HG02759 (cell line): ENCODE results near the gene MINDY3.

Source experiments
- ATAC-seq: cut with Tn5 transposase; IDR thresholded peaks from one replicate; pipeline ENCODE4 v1.9.1; 2021; ENCODE audit warnings: mild to moderate bottlenecking, moderate library complexity; ENCODE audit not compliant: unreplicated experiment

MINDY3 gene

DNA sequence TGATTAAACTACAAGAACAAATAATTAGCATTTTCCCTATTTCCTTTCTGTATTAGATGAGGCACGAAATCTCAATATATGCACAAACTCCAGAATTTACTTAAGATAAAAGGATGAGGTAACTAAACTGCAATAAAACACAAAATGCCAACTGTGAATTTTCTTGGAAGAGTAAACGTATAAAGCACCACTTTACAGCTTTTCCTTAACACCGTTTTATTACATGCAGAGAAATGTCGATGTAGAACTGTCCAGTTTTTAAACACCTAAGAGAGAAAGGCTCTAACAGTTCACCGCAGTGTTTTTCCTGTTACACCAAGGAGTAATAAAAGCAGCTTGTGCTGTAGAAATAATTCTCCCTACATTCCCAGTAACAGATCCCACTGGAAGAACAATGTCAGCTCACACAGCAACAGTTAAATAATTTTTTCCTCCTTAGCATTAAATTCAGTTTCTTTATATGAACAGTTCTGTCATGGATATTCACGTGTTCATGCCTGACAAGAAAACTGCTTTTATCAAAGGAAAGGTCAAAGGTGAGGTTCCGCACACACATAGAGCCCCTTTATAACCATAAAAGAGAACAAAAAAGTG is 52.0 kb downstream of the MINDY3 start:
- no peak for ATAC-seq

DNA sequence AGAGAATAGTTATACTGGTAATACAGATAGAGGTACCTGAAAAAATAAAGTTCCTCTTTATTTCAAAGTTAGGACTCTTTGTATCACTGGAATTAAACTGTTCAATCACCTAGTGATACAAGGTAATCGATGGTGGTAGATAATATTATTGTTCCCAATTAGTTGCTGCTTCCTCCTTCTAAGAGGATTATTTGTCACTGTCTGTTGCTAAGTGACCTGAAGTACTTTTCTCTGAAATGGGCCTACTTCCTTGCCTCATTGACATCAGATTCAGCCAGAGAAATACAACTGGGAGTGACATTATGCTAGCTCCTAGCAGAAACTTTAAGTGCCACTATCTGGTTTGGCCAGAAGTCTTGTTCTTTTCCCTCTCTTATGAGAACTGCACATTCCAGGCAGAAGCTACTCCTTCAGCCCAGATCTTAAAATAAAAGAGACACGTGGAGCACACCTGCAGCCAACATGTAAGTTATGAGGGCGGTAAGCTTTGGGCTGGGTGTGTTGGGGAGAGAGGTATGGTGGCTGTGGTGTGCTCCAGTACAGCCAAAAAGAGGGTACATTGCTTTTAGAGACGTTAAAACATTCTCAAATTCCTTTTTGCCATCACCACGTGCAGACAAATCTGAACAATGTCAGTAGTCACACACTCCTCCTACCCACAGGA is 54.8 kb downstream of the MINDY3 start:
- ATAC-seq = no peak

DNA sequence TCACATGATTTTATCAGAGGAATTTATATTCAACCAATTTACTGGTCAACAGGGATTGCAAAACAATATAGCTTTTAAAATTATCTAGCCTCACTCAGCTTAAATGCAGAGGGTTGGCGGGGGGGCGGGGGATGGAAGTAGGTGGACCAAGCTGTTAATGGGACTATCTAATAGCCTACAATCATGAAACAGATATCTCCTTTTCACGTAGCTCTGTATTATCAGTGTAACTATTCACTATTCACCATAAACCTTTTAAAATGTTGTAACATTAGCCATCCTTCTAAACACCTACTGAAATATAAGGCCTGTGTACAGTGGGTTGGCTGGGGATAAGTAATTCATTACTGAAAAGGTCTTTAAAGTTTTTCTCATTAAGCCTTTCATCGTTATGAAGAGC is 56.2 kb downstream of the MINDY3 start:
- no peak for ATAC-seq

DNA sequence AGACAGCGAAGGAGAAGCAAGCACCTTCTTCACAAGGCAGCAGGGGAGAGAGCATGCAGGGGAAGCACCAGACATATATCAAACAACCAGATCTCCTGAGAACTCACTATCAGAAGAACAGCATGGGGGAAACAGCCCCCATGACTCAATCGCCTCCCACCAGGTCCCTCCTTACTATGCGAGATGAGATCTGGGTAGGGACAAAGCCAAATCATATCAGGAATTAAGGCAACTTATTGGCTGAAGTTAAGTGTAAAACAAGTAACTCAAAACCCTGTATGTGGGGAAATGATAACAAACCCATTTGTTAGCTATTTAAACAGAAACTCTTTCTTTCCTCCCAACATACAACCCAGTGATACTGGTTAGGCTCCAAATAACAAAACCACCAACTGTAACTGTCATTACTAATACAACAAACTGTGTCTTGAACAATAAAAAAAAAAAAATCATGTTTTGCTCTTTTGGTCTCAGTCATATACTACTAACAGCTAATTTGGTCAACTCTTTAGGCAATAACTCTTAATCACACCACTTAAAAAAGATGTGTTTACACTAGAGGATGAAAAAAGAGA is 57.8 kb downstream of the MINDY3 start:
- no peak for ATAC-seq

DNA sequence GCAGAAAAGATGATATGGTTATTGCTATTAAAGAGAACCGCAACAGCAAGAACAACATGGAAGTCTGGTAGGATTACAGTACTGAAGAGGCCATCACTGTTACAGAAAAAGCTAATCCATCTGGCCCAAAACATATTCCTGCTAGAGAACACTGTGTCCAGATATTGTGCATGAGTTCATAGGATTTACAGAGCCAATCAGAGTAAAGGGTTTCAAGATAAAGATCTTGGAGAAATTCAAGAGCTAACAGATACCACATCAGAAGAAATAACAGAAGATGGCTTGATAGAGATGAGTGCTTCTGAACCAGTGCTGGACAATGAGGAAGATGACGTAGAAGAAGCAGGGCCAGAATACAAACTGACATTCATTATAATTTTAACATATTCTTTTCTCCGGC is 58.7 kb downstream of the MINDY3 start:
- ATAC-seq = no peak

DNA sequence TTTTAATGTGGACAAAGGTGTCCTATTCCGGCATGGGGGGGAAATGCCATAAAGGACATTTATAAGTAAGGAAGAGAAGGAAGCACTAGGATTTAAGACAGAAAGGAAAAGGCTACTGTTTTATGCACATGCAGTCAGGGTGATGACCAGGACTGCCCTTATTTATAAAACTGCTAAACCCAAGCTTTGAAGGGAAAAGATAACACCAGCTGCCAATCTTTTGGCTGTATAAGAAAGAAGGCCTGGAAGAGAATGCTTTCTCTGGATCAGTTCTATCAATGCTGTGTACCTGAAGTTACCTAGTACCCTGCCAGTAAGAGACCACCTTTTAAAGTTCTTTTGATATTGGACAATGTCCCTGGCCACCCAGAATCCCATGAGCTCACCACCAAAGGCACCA is 59.2 kb downstream of the MINDY3 start:
- ATAC-seq = no peak

DNA sequence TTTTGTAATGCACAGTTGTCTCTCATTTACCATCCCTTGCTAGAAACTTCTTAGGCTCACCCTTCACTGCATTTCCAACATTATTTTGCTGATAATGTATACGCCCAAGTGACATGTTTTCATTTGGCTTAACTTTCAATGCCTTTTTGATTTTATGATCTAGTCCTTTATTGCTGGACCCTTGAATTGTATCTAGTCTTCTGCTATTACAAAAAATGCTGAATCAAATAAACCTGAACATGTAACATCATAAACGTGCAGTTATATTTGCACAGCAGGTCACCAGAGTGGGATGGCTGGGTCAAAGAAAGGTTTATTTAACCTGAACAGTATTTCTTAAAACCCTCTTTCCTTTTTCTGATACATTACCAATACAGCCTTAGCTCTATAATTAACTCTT is 63.0 kb downstream of the MINDY3 start:
- no peak for ATAC-seq

DNA sequence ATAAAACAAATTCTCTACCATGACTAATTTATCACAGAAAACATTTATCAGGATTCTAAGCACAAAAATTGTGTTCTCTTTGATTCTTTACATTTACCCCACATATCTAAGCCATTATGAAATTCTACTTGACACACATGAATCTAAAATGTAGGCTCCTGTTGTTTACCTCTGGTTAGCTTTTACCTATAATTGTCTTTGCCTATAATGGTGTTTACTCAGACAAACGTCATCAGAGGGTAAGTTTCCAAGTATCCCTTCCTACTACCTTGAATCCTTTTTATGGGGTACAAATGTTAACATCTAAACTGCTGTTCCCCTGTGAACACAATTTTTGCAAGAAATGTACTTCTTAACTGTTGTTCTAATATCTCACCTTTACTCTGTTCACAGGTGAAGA is 63.5 kb downstream of the MINDY3 start:
- ATAC-seq = no peak

DNA sequence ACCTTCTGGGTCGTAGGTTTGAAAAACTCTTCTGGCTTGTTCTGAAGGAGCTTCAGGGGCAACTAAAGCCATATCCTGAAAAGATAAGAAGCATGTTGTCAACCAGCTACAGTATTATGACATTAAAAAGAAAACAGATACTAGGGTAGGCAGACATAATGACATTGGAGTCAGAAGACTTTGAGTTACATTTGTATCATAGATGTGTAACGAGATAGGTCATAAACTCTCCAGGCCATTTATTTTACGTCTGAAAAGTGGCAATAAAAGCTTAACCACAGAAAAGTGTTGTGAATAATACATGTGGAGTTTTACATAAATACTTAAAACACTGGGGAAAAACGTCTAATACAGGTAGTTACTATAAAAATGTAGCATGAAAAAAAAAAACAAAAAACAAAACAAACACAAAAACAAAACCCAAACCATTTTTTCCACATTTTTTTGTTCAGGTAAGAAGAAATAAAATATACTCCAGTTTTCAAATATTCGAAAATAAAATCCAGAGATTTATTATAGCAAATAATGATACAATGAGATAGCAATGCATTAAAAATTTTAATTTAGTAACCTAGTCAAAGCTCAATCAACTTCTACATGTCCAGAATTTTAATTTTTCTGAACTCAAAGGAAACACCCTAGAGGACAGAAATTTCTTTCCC is 64.1 kb downstream of the MINDY3 start:
- no peak for ATAC-seq

DNA sequence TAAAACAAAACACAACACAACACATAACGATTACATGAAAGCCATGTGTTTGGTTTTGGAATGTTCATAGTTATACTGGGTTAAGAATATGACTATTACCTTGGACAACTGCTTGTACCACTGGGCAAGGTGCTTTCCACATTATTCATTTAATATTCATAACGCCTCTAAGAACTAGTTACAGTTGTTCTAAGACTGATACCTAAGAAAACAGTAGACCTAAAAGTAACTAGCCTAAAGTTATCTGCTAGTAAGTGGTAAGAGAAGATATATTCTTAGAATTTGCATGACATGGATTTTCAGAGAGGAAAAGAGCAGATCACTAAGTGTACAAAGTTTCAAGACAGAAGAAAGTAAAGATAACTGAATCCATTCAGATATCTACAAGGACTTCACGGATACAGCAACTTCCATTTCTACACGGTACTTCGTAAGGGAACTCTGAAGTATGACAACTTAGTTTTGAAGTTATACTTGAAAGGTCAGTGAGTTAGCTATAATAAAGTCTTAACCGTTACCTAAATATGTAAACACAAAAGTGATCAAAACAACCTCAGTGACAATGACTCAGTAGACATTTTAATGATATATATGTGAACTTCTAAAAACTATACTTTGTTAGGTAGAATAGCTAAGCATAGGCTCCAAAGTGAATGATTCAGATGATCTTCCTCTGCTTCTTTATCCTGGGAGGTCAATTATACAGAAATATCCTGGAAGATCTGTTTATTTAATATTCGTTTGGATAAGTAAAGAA is 65.1 kb downstream of the MINDY3 start:
- no peak for ATAC-seq

DNA sequence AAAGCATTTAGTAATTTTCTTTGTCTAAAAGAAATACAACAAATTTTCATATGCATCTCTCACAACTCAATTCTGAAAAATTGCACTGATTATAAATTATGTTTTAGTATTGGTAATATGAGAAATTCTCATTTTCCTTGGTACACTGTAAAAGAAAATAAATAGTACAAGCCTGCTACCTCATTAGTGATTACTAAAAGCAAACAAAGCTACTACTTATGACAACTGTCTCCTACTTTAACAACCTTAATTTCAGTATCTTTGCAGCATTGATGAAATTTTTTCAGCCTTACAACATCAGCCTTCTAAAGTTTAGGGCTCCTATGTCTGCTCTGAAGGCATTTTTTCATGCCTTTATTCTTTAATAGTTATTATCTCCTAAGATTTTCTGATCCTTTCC is 65.7 kb downstream of the MINDY3 start:
- no peak for ATAC-seq

DNA sequence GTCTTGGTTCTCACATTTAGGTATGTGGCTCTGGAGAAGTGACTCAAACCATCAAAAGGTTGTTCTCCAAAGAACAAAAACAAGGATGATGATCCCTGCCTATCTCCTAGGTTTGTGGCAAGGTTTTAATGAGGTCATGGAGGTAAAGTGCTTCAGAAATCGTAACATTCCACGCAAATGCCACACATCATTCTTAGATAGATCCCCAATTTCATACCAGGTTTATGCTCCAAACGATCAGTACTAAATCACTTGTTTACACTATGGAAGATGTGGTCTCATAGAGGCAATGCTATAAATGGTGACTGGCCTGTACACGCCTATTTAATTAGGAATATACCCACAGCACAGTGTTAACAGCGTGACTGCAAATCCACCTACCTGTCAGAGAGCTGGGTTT is 66.6 kb downstream of the MINDY3 start:
- no peak for ATAC-seq

DNA sequence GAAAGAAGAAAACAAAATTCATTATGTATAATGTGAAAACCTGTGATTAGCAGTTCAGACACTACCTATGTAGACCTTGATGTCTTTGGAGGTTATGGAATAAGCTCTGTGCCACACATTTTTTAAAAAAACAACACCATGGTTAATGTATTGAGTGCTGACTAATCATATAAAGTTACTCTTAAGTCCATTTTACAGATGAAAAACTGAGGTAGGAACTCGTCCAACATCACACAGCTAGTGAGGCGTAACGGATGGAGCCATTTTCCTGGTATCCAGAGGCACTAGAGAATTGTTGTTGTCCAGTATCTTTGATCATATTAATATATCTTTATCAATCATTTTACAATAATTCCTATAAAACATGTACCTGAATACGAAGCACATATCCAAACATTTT is 67.5 kb downstream of the MINDY3 start:
- ATAC-seq = no peak

DNA sequence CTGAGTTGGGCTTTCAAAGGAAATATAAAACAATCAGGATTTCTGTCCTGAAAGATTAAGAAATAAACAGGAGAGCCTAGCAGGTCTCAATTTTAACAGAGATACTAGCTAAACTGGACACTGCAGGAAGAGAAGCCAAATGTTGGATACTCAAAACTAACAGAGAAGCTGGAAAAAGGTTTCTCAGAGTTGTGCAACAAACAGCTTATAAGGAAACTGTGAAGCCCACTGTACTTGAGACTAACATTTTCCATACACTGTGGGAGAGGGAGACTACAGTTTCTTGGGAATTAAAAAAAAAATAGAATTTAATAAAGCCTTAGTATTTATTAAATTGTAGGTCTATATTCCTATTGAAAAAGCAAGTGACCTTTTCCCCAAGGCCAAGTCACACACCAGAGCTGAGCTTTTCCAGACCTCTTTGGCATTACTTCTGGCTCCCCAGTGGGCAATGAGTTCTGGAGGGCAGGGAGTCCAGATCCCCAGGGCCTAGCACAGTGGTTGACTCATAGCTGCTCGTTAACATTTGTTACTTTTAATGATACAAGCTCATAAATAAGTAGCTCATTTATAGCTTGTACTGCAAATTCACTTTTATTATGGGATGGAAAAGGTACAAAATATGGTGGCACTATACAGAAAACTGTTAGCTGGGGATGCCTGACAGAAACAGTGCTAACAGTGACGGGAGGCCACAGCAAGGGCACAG is 68.3 kb downstream of the MINDY3 start:
- no peak for ATAC-seq

DNA sequence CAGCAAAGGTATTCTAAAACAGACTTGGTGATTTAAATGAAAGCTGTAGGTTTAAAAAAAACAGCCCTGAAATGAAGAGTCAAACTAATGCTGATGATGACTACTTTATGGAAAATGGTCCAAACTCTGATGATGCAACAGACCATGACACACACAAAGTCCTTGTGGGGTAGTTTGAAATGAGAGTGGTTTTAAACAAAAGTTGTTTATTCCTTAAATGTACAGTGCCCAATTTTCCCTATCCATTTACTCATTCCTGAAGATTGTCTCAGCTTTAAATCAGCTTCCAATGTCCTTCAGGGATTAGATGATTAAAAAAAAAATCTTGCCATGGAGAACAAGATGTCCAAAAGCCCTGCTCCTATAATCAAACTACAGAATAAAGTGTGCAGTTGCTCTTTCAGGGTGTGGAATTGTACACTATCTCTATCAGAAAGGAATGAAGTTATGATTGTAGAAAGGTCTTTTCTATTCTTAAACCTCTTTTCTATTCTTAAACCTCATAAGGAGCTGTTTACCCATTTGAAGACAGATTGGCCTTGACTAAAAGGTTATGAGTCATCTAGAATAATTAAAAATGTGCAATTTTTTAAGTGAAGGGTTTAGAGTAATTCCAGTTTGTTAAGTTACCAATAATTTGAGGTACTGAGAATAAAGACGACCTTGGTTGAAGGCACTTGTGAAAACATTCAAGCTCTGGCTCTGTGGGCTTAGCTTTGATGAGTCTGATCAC is 70.3 kb downstream of the MINDY3 start:
- no peak for ATAC-seq

DNA sequence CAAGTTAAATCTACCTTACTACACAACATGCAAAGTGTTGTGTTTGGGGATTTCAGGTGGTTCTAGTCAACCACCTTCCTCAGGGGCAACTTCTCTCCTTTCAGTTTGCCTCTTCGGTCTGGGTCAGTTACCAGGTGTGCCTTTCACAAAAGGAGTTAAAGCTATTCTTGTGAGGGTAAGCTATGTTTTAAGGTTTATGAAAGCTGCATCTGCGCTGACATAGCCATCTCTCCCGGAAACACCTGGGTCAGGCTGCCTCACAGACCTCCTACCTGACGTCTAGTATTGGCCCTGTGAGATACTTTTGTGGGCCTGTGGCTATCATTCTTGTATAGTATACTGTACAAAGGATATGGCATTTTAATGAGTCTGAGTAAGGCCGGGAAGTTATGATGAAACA is 72.9 kb downstream of the MINDY3 start:
- no peak for ATAC-seq

DNA sequence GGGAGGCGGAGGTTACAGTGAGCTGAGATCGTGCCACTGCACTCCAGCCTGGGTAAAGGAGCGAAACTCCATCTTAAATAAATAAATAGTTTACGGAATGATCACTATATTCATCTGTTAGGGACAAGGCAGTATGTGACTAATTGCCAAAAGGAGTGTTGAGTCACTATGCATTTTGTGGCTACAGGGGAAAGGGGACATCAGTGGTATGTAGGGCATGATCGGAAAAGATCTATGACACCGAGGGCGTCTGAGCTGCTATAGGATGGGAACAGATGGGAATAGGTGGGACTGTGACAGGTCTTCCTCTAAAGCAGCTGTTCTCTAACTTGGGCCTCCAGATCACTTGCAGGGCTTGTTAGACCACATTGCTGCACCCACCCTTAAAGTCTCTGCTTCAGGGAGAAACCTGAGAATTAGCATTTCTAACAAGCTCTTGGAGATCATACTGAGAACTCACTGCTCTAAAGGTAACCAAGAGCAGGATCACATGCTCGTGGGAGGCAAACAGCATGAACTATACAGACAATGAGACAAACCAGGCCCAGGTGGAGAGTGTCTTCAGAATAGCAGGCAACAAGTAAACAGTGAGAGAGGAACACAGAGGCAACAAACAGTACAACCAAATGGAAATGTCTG is 75.5 kb downstream of the MINDY3 start:
- ATAC-seq = no peak

DNA sequence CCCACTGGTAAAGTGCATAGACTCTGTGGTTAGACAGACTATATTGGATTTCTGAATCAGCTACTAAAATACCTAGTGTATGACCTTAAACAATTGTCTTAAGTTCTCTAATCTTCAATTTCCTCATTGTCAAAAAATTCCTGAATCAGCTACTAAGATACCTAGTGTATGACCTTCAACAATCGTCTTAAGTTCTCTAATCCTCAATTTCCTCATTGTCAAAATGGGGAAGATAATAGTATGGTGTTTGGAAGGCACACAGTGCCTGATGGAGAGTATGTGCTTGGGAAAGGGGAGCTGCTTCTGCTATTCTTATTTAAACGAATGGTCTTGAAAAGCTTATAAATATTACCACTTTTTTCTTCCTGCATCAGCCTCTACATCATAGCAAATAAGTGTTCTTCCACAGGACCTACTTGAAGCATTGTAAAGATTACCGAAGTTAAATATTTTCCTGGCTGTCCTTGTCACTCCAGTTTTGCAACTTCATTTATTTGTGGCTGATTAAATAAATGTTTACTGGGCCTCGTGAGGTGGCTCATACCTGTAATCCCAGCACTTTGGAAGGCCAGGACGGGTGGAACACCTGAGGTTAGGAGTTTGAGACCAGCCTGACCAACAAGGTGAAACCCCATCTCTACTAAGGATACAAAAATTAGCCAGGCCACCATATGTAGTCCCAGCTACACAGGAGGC is 76.2 kb downstream of the MINDY3 start:
- ATAC-seq = no peak

DNA sequence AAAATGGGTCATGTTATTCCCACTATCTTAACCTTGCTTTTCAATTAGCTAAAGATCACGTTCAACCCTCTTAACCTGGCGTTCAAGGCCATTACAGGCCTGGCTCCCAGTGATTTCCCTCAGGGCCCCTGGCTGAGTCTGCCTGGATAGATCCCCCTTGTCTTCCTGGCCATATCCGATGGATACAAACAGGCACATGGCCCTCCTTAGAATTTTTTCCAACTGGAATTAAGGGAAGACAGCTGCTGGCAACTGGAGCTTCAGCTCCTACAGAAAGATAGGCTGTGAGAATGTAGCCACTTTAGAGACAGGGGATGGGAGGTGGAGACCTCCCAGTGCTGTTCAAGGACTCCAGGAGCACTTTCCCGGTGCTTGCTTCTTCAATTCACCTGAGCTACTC is 77.5 kb downstream of the MINDY3 start:
- no peak for ATAC-seq
